Activated CD8-positive, alpha-beta memory T cell treated with anti-CD3 and anti-CD28 coated beads, Interleukin-2, amount 50 U/mL, for 48 hours (primary cell): ENCODE data around the gene LRGUK.
A peak's percentile ranks its signal among the peaks of the same experiment; 100 is the strongest.
"Not testable (repeated sequence)": the region's sequence is repeated elsewhere in the genome, so short reads cannot be mapped to it uniquely, and the experiment has no call there.

Experiments used
- DNase-seq: peaks from one replicate; pipeline ENCODE4 v3.0.0-alpha.2; 2020

LRGUK gene

GRCh38 chr7:134126966-134127848 lies at the start of gene LRGUK:
TSS of gene LRGUK (plus strand) at chr7:134127340. CDS start at chr7:134127368, 28 bp downstream.
- peak; percentile 85 for DNase-seq

- DNase-seq, result not testable (repeated sequence)
Observed at GRCh38 chr7:134077560-134077959, 49.6 kb upstream of the LRGUK start.

DNA sequence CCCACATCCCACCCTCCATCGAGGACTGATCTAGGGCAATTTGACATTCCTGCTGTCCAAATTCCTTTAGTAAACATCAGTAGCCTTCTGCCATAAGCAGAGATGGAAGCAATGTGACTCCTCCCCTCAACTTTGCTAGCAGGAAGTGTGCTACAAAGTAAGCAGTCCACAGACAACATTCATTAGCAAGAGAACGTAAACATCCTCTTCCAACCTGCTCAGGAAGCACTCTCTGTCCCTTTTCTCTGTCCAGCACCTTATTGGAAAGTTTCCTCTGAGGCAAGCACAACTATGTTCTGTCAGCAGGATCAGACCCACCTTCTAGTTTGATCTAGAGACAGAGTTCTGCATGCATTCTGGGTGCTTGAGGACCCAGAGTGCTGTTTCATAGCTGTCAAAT lies 48.1 kb upstream of the LRGUK start:
- DNase-seq, result no peak

DNA sequence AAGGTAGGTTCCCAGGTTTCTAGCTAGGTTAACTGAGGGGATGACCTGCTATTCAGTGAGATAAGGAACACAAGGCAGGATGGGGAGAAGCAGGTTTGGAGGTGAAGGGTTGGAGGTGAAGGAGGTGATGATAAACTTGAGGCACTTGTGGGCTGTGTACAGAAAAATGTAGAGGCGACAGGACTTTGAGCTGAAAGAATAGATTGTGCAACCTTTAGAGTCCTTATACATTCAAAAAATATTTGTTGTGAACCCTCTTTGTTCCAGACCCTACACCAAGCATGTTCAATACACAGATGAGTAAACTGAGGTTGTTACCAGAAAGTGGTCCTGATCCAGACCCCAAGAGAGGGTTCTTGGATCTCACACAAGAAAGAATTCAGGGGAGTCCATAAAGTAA lies 45.4 kb upstream of the LRGUK start:
- DNase-seq, result no peak

GRCh38 chr7:134083766-134084487 lies 43.2 kb upstream of the LRGUK start:
- DNase-seq, result no peak

DNA sequence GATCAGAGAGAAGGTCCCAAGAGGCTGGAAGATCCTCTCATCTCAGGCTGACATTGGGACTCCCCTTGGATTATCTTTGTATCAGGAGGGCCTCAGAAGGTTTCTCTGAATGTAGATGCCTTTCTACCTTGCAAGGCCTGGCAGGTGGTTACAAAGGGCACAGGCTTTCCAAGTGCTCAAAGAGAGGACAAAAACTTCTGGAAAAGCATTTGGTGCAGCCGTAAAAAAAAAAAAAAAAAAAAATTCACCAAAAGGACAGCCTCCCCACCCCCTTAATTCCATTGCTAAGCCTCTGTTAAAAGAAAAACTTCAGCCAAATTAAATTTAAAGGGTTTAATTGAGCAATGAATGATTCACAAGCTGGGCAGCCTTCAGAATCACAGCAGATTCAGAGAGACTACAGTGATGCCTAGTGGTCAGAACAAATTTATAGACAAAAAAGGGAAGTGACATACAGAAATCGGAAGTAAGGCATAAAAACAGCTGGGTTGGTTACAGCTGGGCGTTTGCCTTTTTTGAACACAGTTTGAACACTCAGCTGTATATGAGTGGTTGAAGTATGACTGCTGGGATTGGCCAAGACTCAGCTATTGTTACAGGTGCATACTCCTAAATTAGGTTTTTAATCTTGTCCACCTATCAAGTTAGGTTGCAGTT lies 42.5 kb upstream of the LRGUK start:
- DNase-seq, result no peak

GRCh38 chr7:134085311-134085710 lies 41.8 kb upstream of the LRGUK start:
- no peak for DNase-seq

DNA sequence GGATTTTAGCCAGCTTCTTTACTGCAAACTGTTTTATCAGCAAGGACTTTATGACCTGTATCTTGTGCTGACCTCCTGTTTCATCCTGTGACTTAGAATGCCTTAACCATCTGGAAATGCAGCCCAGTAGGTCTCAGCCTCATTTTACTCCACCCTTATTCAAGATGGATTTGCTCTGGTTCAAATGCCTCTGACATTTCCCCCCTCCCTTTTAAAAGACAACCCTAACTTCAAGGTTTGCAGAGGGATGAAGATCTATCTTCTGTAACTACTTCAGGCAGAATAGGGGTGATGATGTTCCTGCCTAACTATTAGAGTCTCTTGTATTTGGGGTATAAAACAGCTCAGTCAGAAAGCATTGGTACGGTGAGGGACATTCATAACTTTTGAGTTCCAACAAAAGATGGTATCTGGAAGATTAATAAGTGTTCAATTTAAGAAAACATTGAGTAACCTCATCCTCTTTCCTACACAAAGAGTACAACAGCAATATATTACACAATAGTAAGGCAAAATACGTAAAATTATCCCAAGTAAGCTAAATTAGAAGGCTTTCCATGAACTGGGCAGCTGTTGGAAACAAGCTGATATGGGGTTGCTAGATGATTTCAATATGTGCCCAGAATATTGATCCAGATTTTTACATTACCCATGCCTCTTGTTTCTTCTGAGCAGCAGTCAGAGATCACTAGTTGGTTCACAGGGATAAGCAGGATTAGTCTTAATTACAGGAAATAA lies 40.0 kb upstream of the LRGUK start:
- DNase-seq, result no peak

DNA sequence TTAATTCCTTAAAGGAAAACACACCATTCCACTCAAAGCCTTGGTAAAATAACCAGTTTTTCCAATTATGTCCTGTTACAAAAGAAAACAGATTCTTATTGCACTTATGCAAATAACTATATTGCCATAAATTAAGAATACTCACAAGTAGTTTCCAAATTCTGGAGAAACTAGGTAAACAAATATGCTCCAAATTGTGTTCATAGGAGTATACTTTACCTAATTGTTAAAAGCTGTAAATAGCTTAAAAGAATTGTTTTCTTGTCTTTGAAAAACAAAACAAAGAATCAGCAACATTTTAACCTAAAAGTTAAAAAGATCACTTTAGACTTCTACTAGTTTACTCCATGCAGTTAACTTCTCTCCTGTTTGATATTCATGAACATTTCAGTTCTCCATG lies 38.9 kb upstream of the LRGUK start:
- no peak for DNase-seq

DNA sequence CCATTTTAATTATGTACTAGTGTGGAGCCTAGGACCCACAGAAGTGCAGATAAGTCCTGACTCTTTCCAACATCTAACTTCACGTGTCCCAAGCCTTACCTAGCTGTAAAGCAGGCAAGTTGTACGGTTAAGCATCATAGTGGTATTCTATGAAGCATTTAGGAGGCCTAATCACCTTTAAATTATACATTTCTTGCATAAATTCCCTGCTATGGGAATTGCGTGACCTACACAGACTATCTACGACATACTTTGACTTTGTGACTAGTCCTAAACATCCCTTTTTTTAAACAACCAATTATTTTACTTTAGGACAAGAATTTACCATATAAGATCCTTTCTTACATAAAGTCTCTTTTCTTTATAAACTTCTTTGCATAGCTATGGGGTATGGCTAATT lies 37.7 kb upstream of the LRGUK start:
- no peak for DNase-seq

DNA sequence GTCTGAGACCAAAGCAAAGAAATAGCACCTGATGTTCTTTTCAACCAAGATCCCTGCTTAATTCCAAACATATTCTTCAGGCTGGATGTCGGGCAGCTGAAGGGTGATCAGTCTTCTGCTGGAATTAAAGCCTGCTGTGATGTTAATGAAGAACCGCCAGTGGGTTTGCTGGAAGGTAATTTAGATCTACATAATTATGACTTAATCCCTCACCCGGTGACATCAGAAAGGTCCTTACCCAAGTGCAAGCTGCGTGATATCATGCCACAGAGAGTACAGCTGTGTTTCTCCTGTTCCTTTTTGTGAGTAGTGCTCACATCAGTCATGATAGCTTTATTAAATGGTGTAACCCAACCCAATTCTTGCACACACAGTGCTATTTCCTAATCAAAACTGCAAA lies 29.1 kb upstream of the LRGUK start:
- no peak for DNase-seq

GRCh38 chr7:134101716-134102115 lies 25.4 kb upstream of the LRGUK start:
- no peak for DNase-seq

DNA sequence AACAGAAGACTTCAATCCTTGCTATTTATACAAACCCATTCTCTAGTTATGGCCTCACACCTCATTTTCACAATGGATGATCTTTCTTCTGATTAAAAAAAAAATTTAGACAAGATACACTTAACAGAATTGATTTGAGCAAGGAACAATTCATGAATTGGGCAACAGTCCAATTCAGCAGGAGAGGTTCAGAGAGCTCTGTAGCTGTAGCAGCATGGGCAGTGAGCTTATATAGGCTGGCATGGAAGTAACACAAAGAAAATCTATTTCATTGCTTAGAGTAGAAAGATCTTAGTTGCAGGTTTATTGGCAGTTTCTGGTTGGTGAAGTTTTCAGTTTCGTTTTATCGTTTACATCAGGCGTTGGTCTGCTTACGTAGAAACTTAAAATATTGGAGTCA lies 23.0 kb upstream of the LRGUK start:
- no peak for DNase-seq

GRCh38 chr7:134105841-134106240 lies 21.3 kb upstream of the LRGUK start:
- no peak for DNase-seq

GRCh38 chr7:134108802-134109201 lies 18.3 kb upstream of the LRGUK start:
- no peak for DNase-seq

- DNase-seq, result no peak
Observed at GRCh38 chr7:134113655-134114054, 13.5 kb upstream of the LRGUK start.

- no peak for DNase-seq
Observed at GRCh38 chr7:134114992-134115391, 12.1 kb upstream of the LRGUK start.

- no peak for DNase-seq
Observed at GRCh38 chr7:134120405-134120804, 6.7 kb upstream of the LRGUK start.

DNA sequence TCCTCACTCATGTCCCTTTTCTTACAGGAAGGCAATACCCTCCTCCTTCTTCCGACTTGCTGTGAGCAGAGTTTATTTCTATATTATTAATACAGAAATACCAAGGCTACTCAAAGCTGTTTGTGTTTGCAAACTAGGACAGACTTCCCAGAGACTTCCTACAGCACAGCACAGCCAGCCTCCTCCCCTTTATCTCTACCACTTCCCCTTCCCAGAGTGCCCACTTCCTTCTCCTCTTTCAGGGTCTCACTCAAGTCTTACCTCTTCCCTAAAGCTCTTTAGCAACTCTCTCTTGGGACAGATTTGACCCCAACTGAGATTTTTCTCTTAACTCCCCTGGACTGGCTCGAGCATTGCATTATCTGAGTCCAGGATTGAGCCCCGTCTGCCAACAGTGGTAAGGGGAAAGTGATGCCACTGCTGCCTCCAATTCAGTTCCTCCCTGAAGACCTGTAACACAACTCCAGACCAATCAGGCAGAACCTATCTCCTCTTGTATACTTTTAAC lies 5.5 kb upstream of the LRGUK start:
- no peak for DNase-seq

GRCh38 chr7:134122980-134123379 lies 4.2 kb upstream of the LRGUK start:
- no peak for DNase-seq

DNA sequence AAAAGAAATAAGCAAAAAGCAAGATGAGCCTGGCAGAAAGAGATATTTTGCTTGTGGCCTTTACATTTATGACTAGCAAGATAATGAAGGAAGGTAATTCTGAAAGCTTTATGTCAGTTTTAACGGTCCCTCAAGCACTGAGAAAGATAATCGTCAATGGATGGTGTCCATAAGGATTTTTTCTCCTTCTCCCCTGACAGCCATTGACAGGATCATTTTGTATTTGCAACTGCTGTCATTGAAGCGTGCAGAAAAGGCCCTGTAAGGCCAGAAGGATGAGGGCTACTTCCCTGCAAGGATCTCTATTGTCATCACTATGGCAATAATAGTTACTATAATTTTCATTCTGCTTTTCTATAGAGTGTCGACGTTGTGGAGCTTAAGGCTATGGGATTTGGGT lies 994 bp upstream of the LRGUK start:
- DNase-seq, result no peak

DNA sequence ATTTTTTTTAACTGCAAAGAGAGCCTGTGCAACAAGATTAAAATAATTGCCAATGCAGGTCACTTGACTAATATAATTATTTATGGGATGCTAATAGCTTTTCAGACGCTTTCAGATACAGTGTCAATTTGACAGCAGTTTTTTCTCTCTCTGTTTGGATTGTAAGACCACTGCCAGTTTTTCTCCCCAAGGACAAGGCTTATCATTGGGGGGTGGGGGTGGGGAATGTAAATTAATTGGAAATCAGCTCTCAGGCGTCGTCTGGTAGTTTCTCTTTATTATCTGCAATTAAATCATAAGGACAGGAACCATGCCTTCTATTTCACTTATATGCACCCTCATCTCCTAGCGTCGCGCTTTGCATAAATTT lies 559 bp upstream of the LRGUK start:
- DNase-seq, result no peak

- DNase-seq, result no peak
Observed at GRCh38 chr7:134128829-134129228, 1.7 kb downstream of the LRGUK start.
